CD14-positive monocyte (primary cell): ENCODE data around the gene ASCC1. TPM values are rescaled to one million over a fixed set of nuclear protein-coding genes. Genes with fewer than 3 reads are reported as not detected.
A peak's percentile ranks its signal among the peaks of the same experiment; 100 is the strongest.

Source experiments
- DNase-seq, 3 donors: peaks; one replicate each; pipeline ENCODE4 v3.0.0-alpha.2; 2011 to 2022
- H2AFZ ChIP-seq: 2 replicates; pipeline ENCODE4 v1.6.0; 2012; ENCODE audit warnings: mild to moderate bottlenecking, low read depth, low read length, inconsistent platforms; ENCODE audit not compliant: insufficient read depth, poor library complexity, severe bottlenecking
- H3K27ac ChIP-seq, 2 donors: 1 replicate in 1 of 2; 2 replicates in 1 of 2; pipeline ENCODE4 v1.5.1; 2012 to 2013; ENCODE audit warnings: low read length in 2 of 2, control low read depth in 1 of 2, inconsistent platforms in 1 of 2, low read depth in 1 of 2, mild to moderate bottlenecking in 1 of 2
- H3K27me3 ChIP-seq, 2 donors: one replicate each; pipeline versions ENCODE4 v1.6.0 to v1.6.1; 2011 to 2013; ENCODE audit warnings: low read length in 2 of 2; ENCODE audit not compliant: control insufficient read depth in 2 of 2, insufficient read depth in 2 of 2
- H3K36me3 ChIP-seq, 2 donors: replicated peaks in 1 of 2; 1 replicate in 1 of 2; 2 replicates in 1 of 2; pipeline versions ENCODE4 v1.5.1 to v1.6.1; 2012 to 2013; ENCODE audit warnings: low read length in 2 of 2, control low read depth in 1 of 2, inconsistent platforms in 1 of 2, mild to moderate bottlenecking in 1 of 2; ENCODE audit not compliant: insufficient read depth in 2 of 2, control insufficient read depth in 1 of 2
- H3K4me1 ChIP-seq, 2 donors: 1 replicate in 1 of 2; 2 replicates in 1 of 2; pipeline versions ENCODE4 v1.5.1 to v1.6.1; 2012 to 2013; ENCODE audit warnings: low read length in 2 of 2, control low read depth in 1 of 2, inconsistent platforms in 1 of 2, mild to moderate bottlenecking in 1 of 2, moderate library complexity in 1 of 2; ENCODE audit not compliant: insufficient read depth in 2 of 2, control insufficient read depth in 1 of 2
- H3K4me2 ChIP-seq: replicated peaks from 2 replicates; pipeline ENCODE3; 2012; ENCODE audit warnings: low read length, moderate library complexity, mild to moderate bottlenecking; ENCODE audit not compliant: poor library complexity, severe bottlenecking; ENCODE audit errors: extremely low read depth
- H3K4me3 ChIP-seq, 3 experiments: fragments of 200-600 bp in 1 of 3; sonication (generic) in 1 of 3; replicated peaks in 1 of 3; 1 replicate in 2 of 3; 2 replicates in 1 of 3; pipeline ENCODE4 v1.5.1; 2011 to 2013; ENCODE audit warnings: low read length in 3 of 3, mild to moderate bottlenecking in 3 of 3, control low read depth in 2 of 3, low read depth in 2 of 3, inconsistent platforms in 1 of 3, moderate library complexity in 1 of 3
- H3K79me2 ChIP-seq: 2 replicates; pipeline ENCODE4 v1.6.0; 2012; ENCODE audit warnings: mild to moderate bottlenecking, control low read depth, inconsistent platforms, low read length, moderate library complexity; ENCODE audit not compliant: insufficient read depth
- H3K9ac ChIP-seq: 2 replicates; pipeline ENCODE4 v1.6.0; 2017; ENCODE audit warnings: low read length, mild to moderate bottlenecking; ENCODE audit not compliant: insufficient read depth, poor library complexity, severe bottlenecking
- H3K9me3 ChIP-seq, 2 donors: replicated peaks in 1 of 2; 1 replicate in 1 of 2; 2 replicates in 1 of 2; pipeline versions ENCODE4 v1.5.1 to v1.6.1; 2012 to 2013; ENCODE audit warnings: low read length in 2 of 2, control low read depth in 1 of 2; ENCODE audit not compliant: control insufficient read depth in 1 of 2, insufficient read depth in 1 of 2
- H4K20me1 ChIP-seq: 2 replicates; pipeline ENCODE4 v1.6.0; 2012; ENCODE audit warnings: mild to moderate bottlenecking, low read length, control low read depth, moderate library complexity; ENCODE audit not compliant: insufficient read depth
- H3K27ac Mint-ChIP-seq, 7 donors: one replicate each; pipeline ENCODE4 v1.8.0; 2020; ENCODE audit warnings: mild to moderate bottlenecking in 7 of 7, mixed read lengths in 7 of 7, moderate library complexity in 6 of 7, inconsistent platforms in 2 of 7
- H3K27me3 Mint-ChIP-seq, 3 donors: one replicate each; pipeline ENCODE4 v1.8.0; 2021 to 2022; ENCODE audit warnings: low read depth in 3 of 3, mild to moderate bottlenecking in 3 of 3, mixed read lengths in 3 of 3, moderate library complexity in 3 of 3, inconsistent platforms in 1 of 3
- H3K36me3 Mint-ChIP-seq, 2 donors: one replicate each; pipeline ENCODE4 v1.8.0; 2020; ENCODE audit warnings: mixed read lengths in 2 of 2, inconsistent platforms in 1 of 2, mild to moderate bottlenecking in 1 of 2
- H3K4me1 Mint-ChIP-seq: one replicate; pipeline ENCODE4 v1.8.0; 2020; ENCODE audit warnings: mild to moderate bottlenecking, mixed read lengths
- H3K4me3 Mint-ChIP-seq, 2 donors: one replicate each; pipeline ENCODE4 v1.8.0; 2020; ENCODE audit warnings: mild to moderate bottlenecking in 2 of 2, mixed read lengths in 2 of 2, moderate library complexity in 1 of 2
- H3K9me3 Mint-ChIP-seq, 7 donors: one replicate each; pipeline ENCODE4 v1.8.0; 2020 to 2022; ENCODE audit warnings: mixed read lengths in 7 of 7, mild to moderate bottlenecking in 6 of 7, moderate library complexity in 6 of 7, inconsistent platforms in 2 of 7
- WGBS: methylation state at CpG from one replicate; pipeline ENCODE4 v1.1.5; 2013; ENCODE audit warnings: missing lambda C conversion rate; ENCODE audit not compliant: insufficient coverage; 5-methylcytosine and 5-hydroxymethylcytosine counted together
- intact Hi-C, 2 donors: fragments of 100-400 bp; cut with micrococcal nuclease; formaldehyde crosslinking; loops; one replicate each; pipeline versions ENCODE4 v1.15.0 to v1.15.1; 2023
- polyA plus RNA-seq, 3 donors: library from polyadenylated mRNA; depleted of rRNA in 1 of 3; unstranded in 2 of 3; stranded (reverse) in 1 of 3; fragments of 300-500 nt in 2 of 3; fragments of >200 nt in 1 of 3; fragmentation: Illumina TruSeq in 2 of 3; gene quantifications; 1 replicate in 2 of 3; 2 replicates in 1 of 3; pipeline ENCODE4 v1.2.3, GENCODE V29; 2012 to 2021
- TF ChIP-seq, protein P1 (sequence below): fragments of 200-600 bp; IDR thresholded peaks from one replicate; pipeline ENCODE4 v1.8.0; 2022; ENCODE audit warnings: antibody characterized with exemption, mild to moderate bottlenecking

Gene ASCC1
- polyA plus RNA-seq, 3 donors: 8.2 to 20.9 (median 17.9) TPM

DNA sequence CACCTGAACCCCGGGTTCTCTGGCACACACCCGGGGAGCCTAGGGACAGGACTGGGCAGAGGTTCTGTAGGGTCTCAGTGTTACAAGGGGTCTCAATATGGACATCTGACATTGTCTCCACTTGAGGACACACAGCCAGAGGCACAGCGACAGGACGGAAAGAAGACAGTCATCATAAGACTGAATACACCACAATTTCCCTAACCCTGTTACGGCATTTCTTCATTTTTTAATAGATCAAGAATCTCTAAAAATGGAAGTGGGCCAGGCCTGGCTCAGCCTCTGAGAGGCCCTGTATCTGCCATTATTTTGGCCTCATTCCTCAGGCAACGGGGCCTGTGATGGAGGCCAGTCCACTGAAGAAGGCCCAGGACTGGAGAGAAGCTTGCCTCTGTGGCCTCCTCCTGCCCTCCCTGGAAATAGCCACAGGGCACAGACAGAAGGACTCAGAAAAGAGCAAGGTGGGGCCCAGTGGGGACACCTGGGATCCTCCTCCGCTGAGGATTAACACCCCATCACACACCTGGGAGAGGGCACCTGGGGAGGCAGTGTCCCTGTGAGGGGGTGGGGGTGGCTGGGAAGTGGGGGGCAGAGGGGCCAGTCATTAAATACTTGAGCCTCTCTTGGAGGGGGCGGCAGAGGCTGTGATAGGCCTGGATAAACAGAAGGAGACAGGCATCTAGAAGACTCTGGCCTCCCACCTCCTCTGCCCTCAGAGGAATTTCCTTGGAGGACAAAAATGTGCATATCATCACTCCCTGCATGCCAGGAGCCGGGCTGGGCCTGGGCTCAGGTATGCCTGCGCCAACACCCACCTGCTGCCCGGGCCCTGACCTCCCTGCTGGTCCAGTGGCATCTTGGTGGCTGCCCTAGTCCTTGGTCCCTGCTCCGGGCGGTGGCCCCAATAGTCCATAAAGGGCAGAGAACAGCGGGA, 135.8 kb downstream of the ASCC1 start:
- no peaks in the 10 kb centered on the region for H3K36me3 ChIP-seq
- DNase-seq: no peak
- Mint-ChIP-seq H3K9me3 (peaks cover 0 to 2% (median 0%) of the 10 kb centered on the region in 7 donors), H3K36me3 (peaks cover 0 to under 1% of the 10 kb centered on the region in 2 donors), H3K4me3 (no peak overlapping the region), H3K27ac (peak overlapping the region in 2 of 7 donors; percentile 18 to 50), H3K27me3 (peaks cover 5 to 10% (median 9%) of the 10 kb centered on the region in 3 donors), H3K4me1 (peaks cover 6% of the 10 kb centered on the region)
- peaks cover 0 to 2% of the 10 kb centered on the region in 2 donors for H3K27me3 ChIP-seq
- no peak overlapping the region for H3K27ac ChIP-seq
- intact Hi-C loops: no loop called here
- no peaks in the 10 kb centered on the region for H3K9me3 ChIP-seq
- H3K79me2 ChIP-seq: no peaks in the 10 kb centered on the region
- no peak overlapping the region for H3K4me2 ChIP-seq
- H4K20me1 ChIP-seq: no peaks in the 10 kb centered on the region
- H2AFZ ChIP-seq: no peak overlapping the region
- H3K4me1 ChIP-seq: no peaks in the 10 kb centered on the region
- H3K4me3 ChIP-seq: no peak overlapping the region
- H3K9ac ChIP-seq: no peak overlapping the region
- WGBS: 87% methylated on average over 9 of the region's 14 CpGs
- TF ChIP-seq, protein P1, sequence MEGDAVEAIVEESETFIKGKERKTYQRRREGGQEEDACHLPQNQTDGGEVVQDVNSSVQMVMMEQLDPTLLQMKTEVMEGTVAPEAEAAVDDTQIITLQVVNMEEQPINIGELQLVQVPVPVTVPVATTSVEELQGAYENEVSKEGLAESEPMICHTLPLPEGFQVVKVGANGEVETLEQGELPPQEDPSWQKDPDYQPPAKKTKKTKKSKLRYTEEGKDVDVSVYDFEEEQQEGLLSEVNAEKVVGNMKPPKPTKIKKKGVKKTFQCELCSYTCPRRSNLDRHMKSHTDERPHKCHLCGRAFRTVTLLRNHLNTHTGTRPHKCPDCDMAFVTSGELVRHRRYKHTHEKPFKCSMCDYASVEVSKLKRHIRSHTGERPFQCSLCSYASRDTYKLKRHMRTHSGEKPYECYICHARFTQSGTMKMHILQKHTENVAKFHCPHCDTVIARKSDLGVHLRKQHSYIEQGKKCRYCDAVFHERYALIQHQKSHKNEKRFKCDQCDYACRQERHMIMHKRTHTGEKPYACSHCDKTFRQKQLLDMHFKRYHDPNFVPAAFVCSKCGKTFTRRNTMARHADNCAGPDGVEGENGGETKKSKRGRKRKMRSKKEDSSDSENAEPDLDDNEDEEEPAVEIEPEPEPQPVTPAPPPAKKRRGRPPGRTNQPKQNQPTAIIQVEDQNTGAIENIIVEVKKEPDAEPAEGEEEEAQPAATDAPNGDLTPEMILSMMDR: no peak

DNA sequence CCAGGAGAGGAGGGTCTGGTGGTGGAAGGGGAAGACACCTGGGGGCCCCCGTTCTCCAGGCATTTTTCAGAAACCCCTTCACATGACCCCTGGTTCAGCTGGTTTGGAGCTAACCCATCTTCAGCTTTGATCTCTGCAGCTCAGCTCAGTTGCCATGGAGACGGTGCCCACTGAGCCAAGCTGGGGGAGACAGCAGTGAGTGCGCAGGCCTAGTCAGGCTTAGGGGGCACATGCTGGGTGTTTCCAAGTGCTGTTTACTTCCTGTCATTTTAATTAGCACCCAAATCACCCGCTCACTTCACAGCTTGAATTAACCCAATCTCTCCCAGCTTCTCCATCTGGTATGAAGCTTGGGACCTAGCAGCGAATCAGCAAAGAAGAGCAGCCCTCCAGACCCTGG, 136.7 kb downstream of the ASCC1 start:
- Histone ChIP-seq H3K4me1 (no peaks in the 10 kb centered on the region), H3K79me2 (no peaks in the 10 kb centered on the region), H3K27ac (no peak overlapping the region), H3K9ac (no peak overlapping the region), H3K4me2 (no peak overlapping the region), H3K4me3 (no peak overlapping the region), H3K9me3 (no peaks in the 10 kb centered on the region), H3K27me3 (no peaks in the 10 kb centered on the region), H3K36me3 (no peaks in the 10 kb centered on the region), H4K20me1 (no peaks in the 10 kb centered on the region), H2AFZ (no peak overlapping the region)
- intact Hi-C loops: no loop called here
- TF ChIP-seq, protein P1: no peak
- peaks cover 4 to 10% (median 9%) of the 10 kb centered on the region in 3 donors for H3K27me3 Mint-ChIP-seq
- no peak overlapping the region for H3K27ac Mint-ChIP-seq
- peaks cover 0 to 2% (median 0%) of the 10 kb centered on the region in 7 donors for H3K9me3 Mint-ChIP-seq
- DNase-seq: no peak
- WGBS: 79% methylated on average over 4 of the region's 5 CpGs
- no peak overlapping the region for H3K4me3 Mint-ChIP-seq
- H3K36me3 Mint-ChIP-seq: no peaks in the 10 kb centered on the region
- peaks cover 6% of the 10 kb centered on the region for H3K4me1 Mint-ChIP-seq
